ENCODE data around the gene IMP3. TPM values are rescaled to one million over a fixed set of nuclear protein-coding genes. Genes with fewer than 3 reads are reported as not detected.
A peak's percentile ranks its signal among the peaks of the same experiment; 100 is the strongest.

The IMP3 gene
- total and polyA plus RNA-seq, 4 donors: 45.2 to 94.8 (median 69.6) TPM

DNA sequence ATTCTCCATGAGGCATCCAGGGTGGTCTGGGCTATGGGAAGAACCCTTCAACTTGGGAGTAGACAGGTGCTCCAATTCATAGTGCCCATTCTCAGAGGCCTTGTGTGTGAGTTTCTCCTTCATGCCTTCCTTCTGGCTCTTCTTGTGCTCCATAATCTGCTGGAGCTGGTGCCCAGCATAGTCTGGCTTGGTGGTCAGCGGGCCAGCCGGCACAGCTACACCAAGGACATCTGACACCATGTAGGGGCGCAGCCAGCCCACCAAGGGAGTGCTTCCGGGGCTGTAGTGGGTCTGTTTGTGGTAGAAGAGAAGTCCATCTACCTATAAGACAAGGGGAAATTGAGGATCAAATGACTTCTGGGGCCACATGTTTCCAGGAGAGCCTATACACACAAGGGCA lies 41.7 kb downstream of the IMP3 start:
- TF ChIP-seq EGR1 (IDR thresholded peaks at IDR 0.05; ENCODE audit: low read depth in 2 of 2) (no peak), FOXA1 (IDR thresholded peaks at IDR 0.05) (no peak), RAD21 (IDR thresholded peaks at IDR 0.05) (no peak), JUND (IDR thresholded peaks at IDR 0.05) (no peak)
- DNase-seq (ENCODE audit: low spot score): no peak
- Histone ChIP-seq H3K4me1 (ENCODE audit: control insufficient read depth in 4 of 4, insufficient read depth in 4 of 4, low read length in 3 of 4) (peaks cover 5 to 29% (median 20%) of the 10 kb centered on the region in 4 donors), H3K27ac (ENCODE audit: low read depth in 1 of 2, low read length in 2 of 2) (peak overlapping the region; percentile 51 to 64), H3K9me3 (ENCODE audit: control insufficient read depth in 4 of 4, low read length in 3 of 4) (no peaks in the 10 kb centered on the region), H3K9ac (ENCODE audit: low read depth in 1 of 2, low read length in 2 of 2) (no peak overlapping the region), H3K27me3 (ENCODE audit: control insufficient read depth in 4 of 4, insufficient read depth in 4 of 4, low read length in 3 of 4) (no peaks in the 10 kb centered on the region), H3K4me3 (ENCODE audit: low read depth in 1 of 3, low read length in 3 of 3) (no peak overlapping the region), H3K36me3 (ENCODE audit: control insufficient read depth in 4 of 4, insufficient read depth in 3 of 4, low read depth in 1 of 4, low read length in 3 of 4) (peaks cover 2 to 14% (median 10%) of the 10 kb centered on the region in 4 donors)
- whole genome bisulfite sequencing: 98% methylated on average over 4 of the region's 4 CpGs

GRCh38 chr15:75597667-75598341 lies 42.2 kb downstream of the IMP3 start:
- no peaks in the 10 kb centered on the region for H3K9me3 ChIP-seq (ENCODE audit: control insufficient read depth in 4 of 4, low read length in 3 of 4)
- no peak overlapping the region for H3K9ac ChIP-seq (ENCODE audit: low read depth in 1 of 2, low read length in 2 of 2)
- 25% methylated on average over 3 of the region's 3 CpGs for WGBS
- no peak for TF ChIP-seq FOXA1 (IDR thresholded peaks at IDR 0.05)
- TF ChIP-seq, protein P1, sequence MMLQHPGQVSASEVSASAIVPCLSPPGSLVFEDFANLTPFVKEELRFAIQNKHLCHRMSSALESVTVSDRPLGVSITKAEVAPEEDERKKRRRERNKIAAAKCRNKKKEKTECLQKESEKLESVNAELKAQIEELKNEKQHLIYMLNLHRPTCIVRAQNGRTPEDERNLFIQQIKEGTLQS (IDR thresholded peaks at IDR 0.05): no peak
- TF ChIP-seq, protein P2, sequence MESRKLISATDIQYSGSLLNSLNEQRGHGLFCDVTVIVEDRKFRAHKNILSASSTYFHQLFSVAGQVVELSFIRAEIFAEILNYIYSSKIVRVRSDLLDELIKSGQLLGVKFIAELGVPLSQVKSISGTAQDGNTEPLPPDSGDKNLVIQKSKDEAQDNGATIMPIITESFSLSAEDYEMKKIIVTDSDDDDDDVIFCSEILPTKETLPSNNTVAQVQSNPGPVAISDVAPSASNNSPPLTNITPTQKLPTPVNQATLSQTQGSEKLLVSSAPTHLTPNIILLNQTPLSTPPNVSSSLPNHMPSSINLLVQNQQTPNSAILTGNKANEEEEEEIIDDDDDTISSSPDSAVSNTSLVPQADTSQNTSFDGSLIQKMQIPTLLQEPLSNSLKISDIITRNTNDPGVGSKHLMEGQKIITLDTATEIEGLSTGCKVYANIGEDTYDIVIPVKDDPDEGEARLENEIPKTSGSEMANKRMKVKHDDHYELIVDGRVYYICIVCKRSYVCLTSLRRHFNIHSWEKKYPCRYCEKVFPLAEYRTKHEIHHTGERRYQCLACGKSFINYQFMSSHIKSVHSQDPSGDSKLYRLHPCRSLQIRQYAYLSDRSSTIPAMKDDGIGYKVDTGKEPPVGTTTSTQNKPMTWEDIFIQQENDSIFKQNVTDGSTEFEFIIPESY (IDR thresholded peaks at IDR 0.05): no peak
- TF ChIP-seq RXRA (IDR thresholded peaks at IDR 0.05): peak in 1 of 2 donors; percentile 59
- peak; percentile 64 to 75 for TF ChIP-seq RAD21 (IDR thresholded peaks at IDR 0.05)
- TF ChIP-seq FOXA2 (IDR thresholded peaks at IDR 0.05): no peak
- TF ChIP-seq, protein P3, sequence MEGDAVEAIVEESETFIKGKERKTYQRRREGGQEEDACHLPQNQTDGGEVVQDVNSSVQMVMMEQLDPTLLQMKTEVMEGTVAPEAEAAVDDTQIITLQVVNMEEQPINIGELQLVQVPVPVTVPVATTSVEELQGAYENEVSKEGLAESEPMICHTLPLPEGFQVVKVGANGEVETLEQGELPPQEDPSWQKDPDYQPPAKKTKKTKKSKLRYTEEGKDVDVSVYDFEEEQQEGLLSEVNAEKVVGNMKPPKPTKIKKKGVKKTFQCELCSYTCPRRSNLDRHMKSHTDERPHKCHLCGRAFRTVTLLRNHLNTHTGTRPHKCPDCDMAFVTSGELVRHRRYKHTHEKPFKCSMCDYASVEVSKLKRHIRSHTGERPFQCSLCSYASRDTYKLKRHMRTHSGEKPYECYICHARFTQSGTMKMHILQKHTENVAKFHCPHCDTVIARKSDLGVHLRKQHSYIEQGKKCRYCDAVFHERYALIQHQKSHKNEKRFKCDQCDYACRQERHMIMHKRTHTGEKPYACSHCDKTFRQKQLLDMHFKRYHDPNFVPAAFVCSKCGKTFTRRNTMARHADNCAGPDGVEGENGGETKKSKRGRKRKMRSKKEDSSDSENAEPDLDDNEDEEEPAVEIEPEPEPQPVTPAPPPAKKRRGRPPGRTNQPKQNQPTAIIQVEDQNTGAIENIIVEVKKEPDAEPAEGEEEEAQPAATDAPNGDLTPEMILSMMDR (IDR thresholded peaks at IDR 0.05; ENCODE audit: low read depth, low read length, missing input control): peak; percentile 36
- TF ChIP-seq HNF4A (conservative IDR thresholded peaks at IDR 0.05): peak; percentile 50 to 54
- TF ChIP-seq JUND (IDR thresholded peaks at IDR 0.05): peak in 1 of 2 donors; percentile 56
- no peak for TF ChIP-seq NR2F2 (IDR thresholded peaks at IDR 0.05)
- no peak for TF ChIP-seq EGR1 (IDR thresholded peaks at IDR 0.05; ENCODE audit: low read depth in 2 of 2)
- TF ChIP-seq HNF4G (IDR thresholded peaks at IDR 0.05): no peak
- TF ChIP-seq TAF1 (conservative IDR thresholded peaks at IDR 0.05): no peak
- TF ChIP-seq REST (IDR thresholded peaks at IDR 0.05): no peak
- TF ChIP-seq YY1 (IDR thresholded peaks at IDR 0.05): peak; percentile 28
- DNase-seq (ENCODE audit: low spot score): no peak
- H3K27me3 ChIP-seq (ENCODE audit: control insufficient read depth in 4 of 4, insufficient read depth in 4 of 4, low read length in 3 of 4): no peaks in the 10 kb centered on the region
- H3K36me3 ChIP-seq (ENCODE audit: control insufficient read depth in 4 of 4, insufficient read depth in 3 of 4, low read depth in 1 of 4, low read length in 3 of 4): peaks cover 2 to 14% (median 10%) of the 10 kb centered on the region in 4 donors
- peaks cover 5 to 29% (median 20%) of the 10 kb centered on the region in 4 donors for H3K4me1 ChIP-seq (ENCODE audit: control insufficient read depth in 4 of 4, insufficient read depth in 4 of 4, low read length in 3 of 4)
- H3K4me3 ChIP-seq (ENCODE audit: low read depth in 1 of 3, low read length in 3 of 3): no peak overlapping the region
- H3K27ac ChIP-seq (ENCODE audit: low read depth in 1 of 2, low read length in 2 of 2): peak overlapping the region; percentile 51 to 64
